OCI-LY1 (cell line): ENCODE data around the gene CKAP2L.

Source experiments
- CTCF ChIP-seq: fragments of 200-600 bp; sonication (generic), shearing (Covaris generic); IDR thresholded peaks from 2 replicates; pipeline ENCODE4 v1.5.1; 2017; ENCODE audit warnings: mild to moderate bottlenecking, antibody characterized with exemption, low read length, moderate library complexity, mixed read lengths
- EZH2 ChIP-seq: fragments of 200-600 bp; sonication (generic), shearing (Covaris generic); IDR thresholded peaks from 2 replicates; pipeline ENCODE4 v1.8.0; 2017; ENCODE audit warnings: borderline replicate concordance, mixed run types, mild to moderate bottlenecking, antibody characterized with exemption, low read length, moderate library complexity, mixed read lengths

- no peak for TF ChIP-seq CTCF
- TF ChIP-seq EZH2, result no peak
These were observed 39.5 kb upstream of the CKAP2L start for GRCh38 chr2:112803691-112804521.
